IMR-90 (cell line): ENCODE data around the gene DYNLT2. TPM values are rescaled to one million over a fixed set of nuclear protein-coding genes. Genes with fewer than 3 reads are reported as not detected.

ENCODE experiments used
- ATAC-seq: fragments of 200-7000 bp; cut with Tn5 transposase; 2 replicates; pipeline ENCODE4 v1.9.1; 2020; ENCODE audit warnings: low read depth, mild to moderate bottlenecking, moderate library complexity
- BruUV-seq: library from RNA; stranded (reverse); fragments of 400-500 nt; replicated peaks from 2 replicates; lab custom pipeline; 2021; lab: Mats Ljungman, UMichigan
- CTCF ChIA-PET: fragments of 300-600 bp; formaldehyde crosslinking; extraction: SDS; loops from one replicate; lab custom pipeline; 2021; ENCODE audit warnings: antibody characterized with exemption; lab: Yijun Ruan, JAX
- POLR2A ChIA-PET: fragments of 300-600 bp; sonication (Branson Sonifier 250); formaldehyde crosslinking; loops from one replicate; lab custom pipeline; 2022; ENCODE audit warnings: antibody characterized with exemption; ENCODE audit not compliant: unreplicated experiment; lab: Charles Lee
- DNase-seq: peaks from one replicate; pipeline ENCODE4 v3.0.0; 2013
- H2AFZ ChIP-seq: replicated peaks from 2 replicates; pipeline ENCODE3; 2013; ENCODE audit warnings: low read length, mild to moderate bottlenecking; ENCODE audit not compliant: poor library complexity
- H2AK5ac ChIP-seq: 2 replicates; pipeline ENCODE4 v1.6.1; 2013; ENCODE audit warnings: low read depth, low read length, inconsistent platforms
- H2AK9ac ChIP-seq: replicated peaks from 2 replicates; pipeline ENCODE3; 2013; ENCODE audit warnings: mild to moderate bottlenecking, low read depth, low read length, moderate library complexity; ENCODE audit not compliant: poor library complexity
- H2BK120ac ChIP-seq: 2 replicates; pipeline ENCODE4 v1.6.1; 2013; ENCODE audit warnings: low read depth, low read length, inconsistent platforms
- H2BK15ac ChIP-seq: 3 replicates; pipeline ENCODE4 v1.6.1; 2013; ENCODE audit warnings: low read depth, low read length, inconsistent platforms
- H2BK20ac ChIP-seq: 2 replicates; pipeline ENCODE4 v1.6.1; 2013; ENCODE audit warnings: low read depth, mild to moderate bottlenecking, inconsistent platforms, low read length, moderate library complexity
- H2BK5ac ChIP-seq: 2 replicates; pipeline ENCODE4 v1.6.1; 2013; ENCODE audit warnings: mild to moderate bottlenecking, low read depth, low read length, inconsistent platforms; ENCODE audit not compliant: poor library complexity, severe bottlenecking
- H3K14ac ChIP-seq: replicated peaks from 2 replicates; pipeline ENCODE4 v1.6.1; 2013; ENCODE audit warnings: low read depth, low read length, inconsistent platforms
- H3K18ac ChIP-seq: 2 replicates; pipeline ENCODE4 v1.6.1; 2013; ENCODE audit warnings: low read depth, low read length, control low read depth
- H3K23ac ChIP-seq: 2 replicates; pipeline ENCODE4 v1.6.1; 2013; ENCODE audit warnings: low read depth, low read length, inconsistent platforms
- H3K27ac ChIP-seq: 2 replicates; pipeline ENCODE4 v1.5.1; 2013; ENCODE audit warnings: mild to moderate bottlenecking, control low read depth, low read length; ENCODE audit not compliant: insufficient read depth
- H3K27me3 ChIP-seq: 2 replicates; pipeline ENCODE4 v1.6.1; 2013; ENCODE audit warnings: low read length; ENCODE audit not compliant: control insufficient read depth, insufficient read depth
- H3K36me3 ChIP-seq: 2 replicates; pipeline ENCODE4 v1.6.1; 2013; ENCODE audit warnings: low read length, mixed read lengths; ENCODE audit not compliant: control insufficient read depth, insufficient read depth
- H3K4ac ChIP-seq: 2 replicates; pipeline ENCODE4 v1.6.1; 2013; ENCODE audit warnings: low read depth, low read length, inconsistent platforms
- H3K4me1 ChIP-seq: 2 replicates; pipeline ENCODE4 v1.6.1; 2013; ENCODE audit warnings: low read length, mixed read lengths; ENCODE audit not compliant: control insufficient read depth, insufficient read depth
- H3K4me2 ChIP-seq: 2 replicates; pipeline ENCODE4 v1.6.1; 2013; ENCODE audit warnings: low read depth, mild to moderate bottlenecking, control low read depth, low read length, moderate library complexity
- H3K4me3 ChIP-seq: 2 replicates; pipeline ENCODE4 v1.5.1; 2013; ENCODE audit warnings: low read depth, mild to moderate bottlenecking, control low read depth, low read length, moderate library complexity; ENCODE audit not compliant: insufficient read depth
- H3K56ac ChIP-seq: 2 replicates; pipeline ENCODE4 v1.6.1; 2013; ENCODE audit warnings: low read length, inconsistent platforms; ENCODE audit not compliant: insufficient read depth; ENCODE audit errors: extremely low read depth
- H3K79me1 ChIP-seq, 2 experiments: 2 replicates each; pipeline ENCODE4 v1.6.1; 2013; ENCODE audit warnings: low read length in 2 of 2, inconsistent platforms in 1 of 2, low read depth in 1 of 2
- H3K9ac ChIP-seq: 2 replicates; pipeline ENCODE4 v1.6.1; 2013; ENCODE audit warnings: low read depth, low read length, control low read depth
- H3K9me1 ChIP-seq: 2 replicates; pipeline ENCODE4 v1.6.1; 2013; ENCODE audit warnings: low read length, inconsistent platforms; ENCODE audit not compliant: insufficient read depth
- H3K9me3 ChIP-seq: 2 replicates; pipeline ENCODE4 v1.6.1; 2013; ENCODE audit warnings: low read length; ENCODE audit not compliant: control insufficient read depth, insufficient read depth
- H4K20me1 ChIP-seq: 2 replicates; pipeline ENCODE4 v1.6.1; 2013; ENCODE audit warnings: low read length, inconsistent platforms; ENCODE audit not compliant: insufficient read depth
- H4K5ac ChIP-seq: 2 replicates; pipeline ENCODE4 v1.6.1; 2013; ENCODE audit warnings: mild to moderate bottlenecking, low read depth, low read length, control low read depth
- H4K8ac ChIP-seq, 2 experiments: 2 replicates each; pipeline ENCODE4 v1.6.1; 2013; ENCODE audit warnings: low read depth in 2 of 2, low read length in 2 of 2, control low read depth in 1 of 2, inconsistent platforms in 1 of 2
- H4K91ac ChIP-seq: 2 replicates; pipeline ENCODE4 v1.6.1; 2013; ENCODE audit warnings: low read depth, low read length, inconsistent platforms; ENCODE audit not compliant: insufficient read depth
- ELK1 ChIP-seq: fragments of 150-350 bp; IDR thresholded peaks from 2 replicates; pipeline ENCODE4 v1.6.1; 2016; ENCODE audit warnings: low read depth, mild to moderate bottlenecking, low read length, moderate library complexity, borderline replicate concordance
- MAFK ChIP-seq: IDR thresholded peaks from 2 replicates; pipeline ENCODE4 v1.6.1; 2012; ENCODE audit warnings: low read depth, low read length, improper control_type of control experiment
- RCOR1 ChIP-seq: IDR thresholded peaks from 2 replicates; pipeline ENCODE4 v1.6.1; 2012; ENCODE audit warnings: mild to moderate bottlenecking, low read length, improper control_type of control experiment; ENCODE audit not compliant: insufficient replicate concordance
- SMC3 ChIP-seq: fragments of 150-350 bp; IDR thresholded peaks from 2 replicates; pipeline ENCODE4 v1.6.1; 2016; ENCODE audit warnings: low read depth, mild to moderate bottlenecking, antibody characterized with exemption, low read length, moderate library complexity
- WGBS, 2 experiments: methylation state at CpG; one replicate each; pipeline versions ENCODE4 v1.1.5 to v1.1.7; 2013; ENCODE audit warnings: missing lambda C conversion rate in 2 of 2; ENCODE audit not compliant: insufficient read length in 1 of 2; ENCODE audit errors: extremely low coverage in 2 of 2; 5-methylcytosine and 5-hydroxymethylcytosine counted together
- dilution Hi-C: fragments of 300-500 bp; cut with HindIII; formaldehyde crosslinking; loops from one replicate; pipeline ENCODE4 v1.14.3; 2018; ENCODE audit warnings: low sequenced_read_pairs; ENCODE audit not compliant: unreplicated experiment
- in situ Hi-C: fragments of 300-500 bp; cut with MboI; formaldehyde crosslinking; loops from 3 replicates; pipeline ENCODE4 v1.14.3; 2019; ENCODE audit warnings: low sequenced_read_pairs, inconsistent platforms, mixed read lengths
- intact Hi-C: fragments of 100-400 bp; cut with micrococcal nuclease; formaldehyde crosslinking; loops from 2 replicates; pipeline ENCODE4 v1.10.0; 2022
- polyA plus RNA-seq, 3 experiments: library from polyadenylated mRNA; depleted of rRNA; stranded (reverse); fragments of >200 nt; gene quantifications; 2 replicates each; pipeline ENCODE4 v1.2.3, GENCODE V29; 2012; ENCODE audit warnings: low replicate concordance in 1 of 3
- total RNA-seq: library from RNA; depleted of rRNA; stranded (reverse); fragments of >200 nt; gene quantifications from 2 replicates; pipeline ENCODE4 v1.2.3, GENCODE V29; 2012

Gene DYNLT2
- total and polyA plus RNA-seq, 2 of the 4 experiments (the other 2 are of a cell fraction) = 0.36 to 0.44 TPM

- Histone ChIP-seq H2AK5ac (no peak overlapping the region), H3K36me3 (no peaks in the 10 kb centered on the region), H2AK9ac (no peak overlapping the region), H2BK120ac (no peak overlapping the region), H3K4ac (no peak overlapping the region), H3K56ac (no peak overlapping the region), H4K20me1 (no peaks in the 10 kb centered on the region), H3K9ac (no peak overlapping the region), H3K27me3 (peaks cover 15% of the 10 kb centered on the region), H3K18ac (no peak overlapping the region), H4K5ac (no peak overlapping the region), H2BK20ac (no peak overlapping the region), H3K4me1 (peaks cover 3% of the 10 kb centered on the region; the same call in 1 of the 2 replicates), H3K9me1 (0 out of 2 replicates have a peak, but pooled peaks cover 2% of the 10 kb centered on the region), H3K4me3 (no peak overlapping the region), H3K27ac (no peak overlapping the region), H2BK15ac (no peak overlapping the region), H2BK5ac (no peak overlapping the region), H3K79me1 (no peaks in the 10 kb centered on the region), H3K23ac (no peak overlapping the region), H4K8ac (no peak overlapping the region), H3K14ac (no peak overlapping the region), H3K9me3 (no peaks in the 10 kb centered on the region), H4K91ac (no peak overlapping the region), H2AFZ (no peak overlapping the region), H3K4me2 (no peak overlapping the region)
- intact Hi-C loops (loop anchor here (5.0 kb wide), 1 partner anchor 518 kb away; no protein-coding TSS in a partner anchor), in situ Hi-C loops (loop anchor here (10.0 kb wide), 2 partner anchors 510 to 720 kb away; partner anchors contain the start of gene FAM120B), dilution Hi-C loops (no loop called here)
- no peak for DNase-seq
- ChIA-PET POLR2A (no interaction called here), CTCF (interaction anchor here (0.8 to 0.9 kb wide), 2 partner anchors 9 to 12 kb away, joined by 3 read pairs; no protein-coding TSS in a partner anchor)
- 89% methylated on average over 3 of the region's 13 CpGs; no CpG with 5 or more reads in 1 of the 2 experiments for WGBS, 2 experiments
- TF ChIP-seq MAFK (no peak), SMC3 (no peak), ELK1 (no peak), RCOR1 (no peak)
- no peak for ATAC-seq
- no TSS peak for BruUV-seq
Measured at GRCh38 chr6:169794317-169795055, 43.1 kb upstream of the DYNLT2 start.
